ENCODE data around the gene CNN1. TPM values are rescaled to one million over a fixed set of nuclear protein-coding genes. Genes with fewer than 3 reads are reported as not detected.

CNN1 gene
- total RNA-seq, 3 donors from 2014 or later: 19.3 to 1,130 (median 71.6) TPM

DNA sequence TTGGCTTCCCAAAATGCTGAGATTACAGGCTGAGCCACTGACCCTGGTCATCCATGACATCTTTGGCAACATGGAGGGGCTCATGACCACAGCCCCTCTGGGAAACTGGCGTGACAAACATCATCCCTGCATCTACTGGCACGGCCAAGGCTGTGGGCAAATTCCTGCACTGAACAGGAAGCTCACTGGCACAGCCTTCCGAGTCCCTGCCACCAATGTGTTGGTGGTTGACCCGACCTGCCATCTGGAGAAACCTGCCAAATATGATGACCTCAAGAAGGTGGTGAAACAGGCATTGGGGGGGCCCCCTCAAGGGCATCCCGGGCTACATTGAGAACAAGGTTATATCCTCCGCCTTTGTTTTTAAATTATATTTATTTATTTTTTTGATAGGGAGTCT, 47.7 kb downstream of the CNN1 start:
- H3K4me3 ChIP-seq: no peak overlapping the region
- ATAC-seq (no peak), DNase-seq (no peak)
- intact Hi-C loops (cut with DNase I, micrococcal nuclease): no loop called here
- TF ChIP-seq, protein P1, sequence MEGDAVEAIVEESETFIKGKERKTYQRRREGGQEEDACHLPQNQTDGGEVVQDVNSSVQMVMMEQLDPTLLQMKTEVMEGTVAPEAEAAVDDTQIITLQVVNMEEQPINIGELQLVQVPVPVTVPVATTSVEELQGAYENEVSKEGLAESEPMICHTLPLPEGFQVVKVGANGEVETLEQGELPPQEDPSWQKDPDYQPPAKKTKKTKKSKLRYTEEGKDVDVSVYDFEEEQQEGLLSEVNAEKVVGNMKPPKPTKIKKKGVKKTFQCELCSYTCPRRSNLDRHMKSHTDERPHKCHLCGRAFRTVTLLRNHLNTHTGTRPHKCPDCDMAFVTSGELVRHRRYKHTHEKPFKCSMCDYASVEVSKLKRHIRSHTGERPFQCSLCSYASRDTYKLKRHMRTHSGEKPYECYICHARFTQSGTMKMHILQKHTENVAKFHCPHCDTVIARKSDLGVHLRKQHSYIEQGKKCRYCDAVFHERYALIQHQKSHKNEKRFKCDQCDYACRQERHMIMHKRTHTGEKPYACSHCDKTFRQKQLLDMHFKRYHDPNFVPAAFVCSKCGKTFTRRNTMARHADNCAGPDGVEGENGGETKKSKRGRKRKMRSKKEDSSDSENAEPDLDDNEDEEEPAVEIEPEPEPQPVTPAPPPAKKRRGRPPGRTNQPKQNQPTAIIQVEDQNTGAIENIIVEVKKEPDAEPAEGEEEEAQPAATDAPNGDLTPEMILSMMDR (IDR thresholded peaks at IDR 0.05): no peak
- H3K9me3 ChIP-seq: no peaks in the 10 kb centered on the region
- no peaks in the 10 kb centered on the region for H3K4me1 ChIP-seq (ENCODE audit: low read depth)
- H3K36me3 ChIP-seq (ENCODE audit: low read depth): no peaks in the 10 kb centered on the region

DNA sequence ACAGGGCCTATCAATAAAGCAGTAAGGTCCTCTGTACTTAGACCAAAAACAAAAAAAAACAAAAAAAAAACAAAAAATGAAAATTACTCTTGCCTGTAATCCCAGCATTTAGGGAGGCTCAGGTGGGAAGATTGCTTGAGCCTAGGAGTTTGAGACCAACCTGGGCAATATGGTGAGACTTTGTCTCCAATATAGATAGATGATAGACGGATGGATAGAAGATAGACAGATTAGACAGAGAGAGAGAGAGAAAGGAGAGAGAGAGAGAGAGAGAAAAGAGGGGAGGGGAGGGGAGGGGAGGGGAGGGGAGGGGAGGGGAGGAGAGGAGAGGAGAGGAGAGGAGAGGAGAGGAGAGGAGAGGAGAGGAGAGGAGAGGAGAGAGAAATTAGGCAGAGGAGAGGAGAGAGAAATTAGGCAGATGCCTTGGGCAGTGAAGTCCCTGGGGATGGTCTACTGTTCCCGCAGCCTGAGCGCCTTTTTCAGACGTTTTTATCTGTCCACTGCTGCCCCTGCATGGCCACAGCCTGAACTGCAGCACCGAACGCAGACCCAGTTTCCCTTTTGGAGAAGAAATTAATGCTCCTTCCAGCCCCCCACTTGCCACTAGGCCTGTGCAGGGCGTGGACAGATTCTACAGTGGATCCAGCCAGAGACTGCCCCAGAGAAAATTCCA, 48.8 kb downstream of the CNN1 start:
- no peak overlapping the region for H3K4me3 ChIP-seq
- intact Hi-C loops (cut with DNase I, micrococcal nuclease): no loop called here
- H3K36me3 ChIP-seq (ENCODE audit: low read depth): no peaks in the 10 kb centered on the region
- ATAC-seq: peak; percentile 96
- no peaks in the 10 kb centered on the region for H3K9me3 ChIP-seq
- H3K4me1 ChIP-seq (ENCODE audit: low read depth): no peaks in the 10 kb centered on the region
- TF ChIP-seq, protein P1 (IDR thresholded peaks at IDR 0.05): peak; percentile 85
- DNase-seq: peak; percentile 69 to 88 (median 85)

DNA sequence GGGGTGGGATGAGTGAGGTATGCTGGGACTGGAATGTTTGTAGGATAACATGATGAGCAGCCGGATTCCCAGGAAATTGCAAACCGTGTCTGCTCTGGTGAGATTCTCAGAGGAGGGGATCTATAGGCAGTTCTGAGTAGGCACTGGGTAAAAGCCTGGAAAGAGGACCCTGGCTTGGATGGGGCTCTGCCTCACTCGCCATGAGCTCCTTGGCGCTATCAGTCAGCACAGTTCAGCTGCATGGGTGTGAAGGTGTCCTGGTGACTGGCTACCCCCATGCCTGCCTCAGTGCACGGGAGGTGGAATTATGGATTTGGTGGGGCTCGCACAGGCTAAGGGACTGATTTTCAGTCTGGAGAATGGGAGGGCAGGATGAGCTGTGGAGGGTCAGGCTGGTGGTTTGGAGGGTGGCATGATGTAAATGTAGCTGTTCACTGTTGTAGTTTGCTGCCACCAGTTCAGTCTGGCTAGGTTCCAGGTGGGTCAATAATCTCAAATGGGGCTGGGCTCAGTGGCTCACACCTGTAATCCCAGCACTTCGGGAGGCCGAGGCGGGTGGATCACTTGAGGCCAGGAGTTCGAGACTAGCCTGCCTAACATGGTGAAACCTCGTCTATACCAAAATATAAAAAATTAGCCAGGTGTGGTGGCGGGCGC, 49.5 kb downstream of the CNN1 start:
- intact Hi-C loops (cut with DNase I, micrococcal nuclease): no loop called here
- H3K36me3 ChIP-seq (ENCODE audit: low read depth): no peaks in the 10 kb centered on the region
- H3K4me1 ChIP-seq (ENCODE audit: low read depth): no peaks in the 10 kb centered on the region
- no peak overlapping the region for H3K4me3 ChIP-seq
- DNase-seq (no peak), ATAC-seq (peak; percentile 45)
- TF ChIP-seq, protein P1 (IDR thresholded peaks at IDR 0.05): no peak
- no peaks in the 10 kb centered on the region for H3K9me3 ChIP-seq

DNA sequence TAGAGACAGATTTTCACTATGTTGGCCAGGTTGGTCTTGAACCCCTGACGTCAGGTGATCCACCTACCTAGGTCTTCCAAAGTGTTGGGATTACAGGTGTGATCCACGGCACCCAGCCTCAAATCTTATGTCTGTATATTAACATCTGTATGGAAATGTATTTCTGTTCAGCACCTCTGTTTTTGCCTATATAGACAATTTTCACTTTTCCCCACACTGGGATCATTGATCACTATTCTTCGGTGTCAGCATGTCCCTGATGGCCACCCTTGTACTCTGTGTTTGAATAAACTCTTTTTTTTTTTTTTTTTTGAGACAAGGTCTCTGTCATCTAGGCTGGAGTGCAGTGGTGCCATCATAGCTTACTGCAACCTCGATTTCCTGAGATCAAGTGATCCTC, 55.4 kb downstream of the CNN1 start:
- intact Hi-C loops (cut with DNase I, micrococcal nuclease): no loop called here
- DNase-seq (no peak), ATAC-seq (no peak)
- Histone ChIP-seq H3K4me1 (ENCODE audit: low read depth) (peaks cover 9% of the 10 kb centered on the region), H3K36me3 (ENCODE audit: low read depth) (no peaks in the 10 kb centered on the region), H3K9me3 (no peaks in the 10 kb centered on the region), H3K4me3 (no peak overlapping the region)
- TF ChIP-seq, protein P1 (IDR thresholded peaks at IDR 0.05): no peak

DNA sequence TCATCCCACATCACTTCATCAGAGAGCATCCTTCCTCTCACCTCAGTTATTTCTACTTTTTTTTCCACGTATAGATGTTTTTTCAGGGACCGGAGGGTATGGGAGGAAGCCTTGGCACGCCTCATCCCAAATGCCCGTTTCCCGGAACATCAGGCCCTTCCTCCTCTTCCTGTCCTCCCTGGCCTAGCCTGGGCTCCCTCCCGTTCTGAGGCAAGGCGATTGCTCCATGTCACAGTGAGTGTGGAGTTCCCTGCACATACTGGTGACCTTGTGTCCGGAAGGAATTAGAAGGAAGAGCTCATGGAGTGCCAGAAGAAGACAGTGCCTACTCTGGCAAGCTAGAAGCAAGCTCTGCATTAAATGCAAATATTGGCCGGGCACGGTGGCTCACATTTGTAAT, 57.5 kb downstream of the CNN1 start:
- no peak overlapping the region for H3K4me3 ChIP-seq
- DNase-seq (no peak), ATAC-seq (no peak)
- no peaks in the 10 kb centered on the region for H3K9me3 ChIP-seq
- peaks cover 9% of the 10 kb centered on the region for H3K4me1 ChIP-seq (ENCODE audit: low read depth)
- TF ChIP-seq, protein P1 (IDR thresholded peaks at IDR 0.05): no peak
- intact Hi-C loops (cut with DNase I, micrococcal nuclease): no loop called here
- H3K36me3 ChIP-seq (ENCODE audit: low read depth): no peaks in the 10 kb centered on the region

Data from mucosa of descending colon (tissue), 3 donors.